Liver (tissue), 9 donors: Measurements from ENCODE around the gene POC1A. TPM values are rescaled to one million over a fixed set of nuclear protein-coding genes. Genes with fewer than 3 reads are reported as not detected.
A peak's percentile ranks its signal among the peaks of the same experiment; 100 is the strongest.

Experiments
- DNase-seq: peaks from one replicate; pipeline ENCODE4 v3.0.0-alpha.2; 2017; ENCODE audit warnings: low spot score
- H3K27ac ChIP-seq, 2 donors: one replicate each; pipeline ENCODE4 v1.7.0; 2013; ENCODE audit warnings: inconsistent platforms in 2 of 2, low read length in 2 of 2, control low read depth in 1 of 2, low read depth in 1 of 2, mild to moderate bottlenecking in 1 of 2
- H3K27me3 ChIP-seq, 4 donors: one replicate each; pipeline versions ENCODE4 v1.6.1 to v1.7.0; 2013; ENCODE audit warnings: low read length in 3 of 4, inconsistent platforms in 1 of 4, mild to moderate bottlenecking in 1 of 4, moderate library complexity in 1 of 4; ENCODE audit not compliant: control insufficient read depth in 4 of 4, insufficient read depth in 4 of 4
- H3K36me3 ChIP-seq, 4 donors: one replicate each; pipeline versions ENCODE4 v1.6.1 to v1.7.0; 2013; ENCODE audit warnings: low read length in 3 of 4, mild to moderate bottlenecking in 3 of 4, low read depth in 1 of 4, moderate library complexity in 1 of 4; ENCODE audit not compliant: control insufficient read depth in 4 of 4, insufficient read depth in 3 of 4
- H3K4me1 ChIP-seq, 4 donors: one replicate each; pipeline versions ENCODE4 v1.6.1 to v1.7.0; 2013; ENCODE audit warnings: low read length in 3 of 4, mild to moderate bottlenecking in 3 of 4, moderate library complexity in 1 of 4; ENCODE audit not compliant: control insufficient read depth in 4 of 4, insufficient read depth in 4 of 4
- H3K4me3 ChIP-seq, 3 donors: one replicate each; pipeline versions ENCODE4 v1.6.1 to v1.7.0; 2013; ENCODE audit warnings: low read length in 3 of 3, control low read depth in 1 of 3, low read depth in 1 of 3, mild to moderate bottlenecking in 1 of 3
- H3K9ac ChIP-seq, 2 donors: one replicate each; pipeline ENCODE4 v1.7.0; 2013; ENCODE audit warnings: low read length in 2 of 2, mild to moderate bottlenecking in 2 of 2, moderate library complexity in 2 of 2, control low read depth in 1 of 2, low read depth in 1 of 2
- H3K9me3 ChIP-seq, 4 donors: one replicate each; pipeline versions ENCODE4 v1.6.1 to v1.7.0; 2013; ENCODE audit warnings: low read length in 3 of 4; ENCODE audit not compliant: control insufficient read depth in 4 of 4
- EGR1 ChIP-seq, 2 donors: IDR thresholded peaks; 2 replicates each; pipeline ENCODE4 v1.6.1; 2016 to 2018; ENCODE audit warnings: antibody characterized with exemption in 2 of 2, low read depth in 2 of 2
- FOXA1 ChIP-seq: IDR thresholded peaks from 2 replicates; pipeline ENCODE4 v1.6.1; 2016; ENCODE audit warnings: antibody characterized with exemption
- FOXA2 ChIP-seq: IDR thresholded peaks from 2 replicates; pipeline ENCODE4 v1.6.1; 2016; ENCODE audit warnings: antibody characterized with exemption
- HNF4A ChIP-seq, 2 donors: conservative IDR thresholded peaks; 2 replicates each; pipeline ENCODE4 v1.6.1; 2016; ENCODE audit warnings: antibody characterized with exemption in 2 of 2, mild to moderate bottlenecking in 2 of 2
- JUND ChIP-seq, 2 donors: IDR thresholded peaks; 2 replicates each; pipeline ENCODE4 v1.6.1; 2016; ENCODE audit warnings: antibody characterized with exemption in 2 of 2
- NR2F2 ChIP-seq: IDR thresholded peaks from 2 replicates; pipeline ENCODE4 v1.6.1; 2016; ENCODE audit warnings: antibody characterized with exemption
- RAD21 ChIP-seq, 2 donors: IDR thresholded peaks; 2 replicates each; pipeline ENCODE4 v1.6.1; 2016; ENCODE audit warnings: antibody characterized with exemption in 2 of 2, mild to moderate bottlenecking in 2 of 2
- TAF1 ChIP-seq: conservative IDR thresholded peaks from 2 replicates; pipeline ENCODE4 v1.6.1; 2016; ENCODE audit warnings: antibody characterized with exemption, mild to moderate bottlenecking
- YY1 ChIP-seq: IDR thresholded peaks from 2 replicates; pipeline ENCODE4 v1.6.1; 2016; ENCODE audit warnings: antibody characterized with exemption, mild to moderate bottlenecking
- WGBS: extraction: QIAGEN DNeasy Blood & Tissue Kit; methylation state at CpG from one replicate; pipeline ENCODE4 v1.1.7; 2013; 5-methylcytosine and 5-hydroxymethylcytosine counted together
- polyA plus RNA-seq, 2 donors: library from polyadenylated mRNA; stranded (reverse) in 1 of 2; unstranded in 1 of 2; fragments of 200-250 nt in 1 of 2; fragments of >200 nt in 1 of 2; fragmentation: Nextera tagmentation in 1 of 2; extraction: Ambion mirVana in 1 of 2; gene quantifications; one replicate each; pipeline versions ENCODE4 v1.2.1 to v1.2.3, GENCODE V29; 2013 to 2015
- total RNA-seq, 2 donors: library from RNA; depleted of rRNA; stranded (reverse); fragments of >200 nt; gene quantifications; one replicate each; pipeline ENCODE4 v1.2.3, GENCODE V29; 2014
- TF ChIP-seq, protein P1 (sequence below): fragments of 150-350 bp; IDR thresholded peaks from 2 replicates; pipeline ENCODE4 v1.5.1; 2017; ENCODE audit warnings: improper control_type of control experiment, low read depth, low read length; ENCODE audit not compliant: missing input control
- TF ChIP-seq, protein P2 (sequence below): IDR thresholded peaks from 2 replicates; pipeline ENCODE4 v1.6.1; 2016; ENCODE audit warnings: antibody characterized with exemption
- TF ChIP-seq, protein P3 (sequence below): IDR thresholded peaks from 2 replicates; pipeline ENCODE4 v1.6.1; 2016; ENCODE audit warnings: antibody characterized with exemption
- TF ChIP-seq, protein P4 (sequence below): IDR thresholded peaks from 2 replicates; pipeline ENCODE4 v1.6.1; 2016; ENCODE audit warnings: antibody characterized with exemption
- donor health status: healthy.
- donor health status: healthy.
- donor health status: healthy.
- donor health status: healthy.
- donor health status: healthy.

Gene POC1A
- total and polyA plus RNA-seq, 4 donors = 1.4 to 12.7 (median 4.8) TPM

DNA sequence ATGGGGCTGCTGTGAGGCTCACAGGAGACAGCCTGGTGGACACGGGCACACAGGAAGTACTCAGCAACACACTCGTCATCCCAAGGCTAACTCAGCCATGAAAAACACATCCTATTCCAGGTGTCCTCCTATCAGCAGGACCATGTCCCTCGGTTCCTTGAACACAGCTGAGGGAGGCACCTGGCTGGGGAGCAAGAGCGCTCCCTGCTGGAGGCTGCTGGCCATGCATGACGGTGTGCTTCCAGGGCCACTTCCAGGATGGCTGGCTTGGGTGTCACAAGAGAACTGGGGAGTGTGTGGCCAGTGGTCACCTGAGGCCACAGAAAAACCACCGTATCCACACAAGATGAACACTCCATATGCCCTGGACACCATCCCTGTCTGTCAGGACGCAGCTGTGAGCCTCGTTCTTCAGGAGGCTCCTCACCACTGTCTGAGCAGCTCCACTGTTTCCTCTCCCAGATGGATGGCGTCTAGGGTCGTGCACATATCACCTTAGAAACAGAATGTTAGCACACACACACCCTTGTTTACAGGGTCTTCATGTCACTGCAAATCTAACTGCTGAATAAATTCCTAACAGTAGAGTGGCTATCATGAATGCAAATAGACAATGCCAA lies 31.0 kb downstream of the POC1A start:
- H3K36me3 ChIP-seq = no peaks in the 10 kb centered on the region
- H3K27me3 ChIP-seq = no peaks in the 10 kb centered on the region
- no peaks in the 10 kb centered on the region for H3K9me3 ChIP-seq
- H3K9ac ChIP-seq = no peak overlapping the region
- 45% methylated on average over 10 of the region's 10 CpGs for WGBS
- no peak overlapping the region for H3K27ac ChIP-seq
- peaks cover 0 to 12% (median 7%) of the 10 kb centered on the region in 4 donors for H3K4me1 ChIP-seq
- TF ChIP-seq EGR1 (IDR thresholded peaks at IDR 0.05; ENCODE audit: low read depth in 2 of 2) (no peak), RAD21 (IDR thresholded peaks at IDR 0.05) (peak; percentile 95 to 99)
- TF ChIP-seq, protein P1, sequence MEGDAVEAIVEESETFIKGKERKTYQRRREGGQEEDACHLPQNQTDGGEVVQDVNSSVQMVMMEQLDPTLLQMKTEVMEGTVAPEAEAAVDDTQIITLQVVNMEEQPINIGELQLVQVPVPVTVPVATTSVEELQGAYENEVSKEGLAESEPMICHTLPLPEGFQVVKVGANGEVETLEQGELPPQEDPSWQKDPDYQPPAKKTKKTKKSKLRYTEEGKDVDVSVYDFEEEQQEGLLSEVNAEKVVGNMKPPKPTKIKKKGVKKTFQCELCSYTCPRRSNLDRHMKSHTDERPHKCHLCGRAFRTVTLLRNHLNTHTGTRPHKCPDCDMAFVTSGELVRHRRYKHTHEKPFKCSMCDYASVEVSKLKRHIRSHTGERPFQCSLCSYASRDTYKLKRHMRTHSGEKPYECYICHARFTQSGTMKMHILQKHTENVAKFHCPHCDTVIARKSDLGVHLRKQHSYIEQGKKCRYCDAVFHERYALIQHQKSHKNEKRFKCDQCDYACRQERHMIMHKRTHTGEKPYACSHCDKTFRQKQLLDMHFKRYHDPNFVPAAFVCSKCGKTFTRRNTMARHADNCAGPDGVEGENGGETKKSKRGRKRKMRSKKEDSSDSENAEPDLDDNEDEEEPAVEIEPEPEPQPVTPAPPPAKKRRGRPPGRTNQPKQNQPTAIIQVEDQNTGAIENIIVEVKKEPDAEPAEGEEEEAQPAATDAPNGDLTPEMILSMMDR = peak; percentile 93
- DNase-seq = peak; percentile 85
- no peak overlapping the region for H3K4me3 ChIP-seq

DNA sequence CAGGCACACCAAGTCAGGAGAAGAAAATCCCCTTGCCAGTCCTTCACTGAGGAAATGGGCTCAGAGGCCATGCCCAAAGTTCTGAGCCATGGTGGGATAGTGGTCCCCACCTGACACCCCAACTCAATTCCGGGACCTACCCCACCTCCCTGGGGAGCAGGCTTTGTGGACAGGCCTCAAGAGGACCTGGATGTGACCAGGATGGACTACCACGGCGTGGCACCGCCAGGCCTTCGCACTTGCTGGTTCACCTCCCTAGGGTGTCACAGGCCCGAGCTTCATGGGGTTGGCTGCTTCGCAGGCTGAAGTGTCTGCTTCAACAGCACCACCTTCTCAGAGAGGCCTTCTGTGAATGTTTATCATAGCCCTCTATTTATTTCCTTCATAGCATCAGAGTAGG lies 31.7 kb downstream of the POC1A start:
- H3K4me1 ChIP-seq = peaks cover 0 to 12% (median 7%) of the 10 kb centered on the region in 4 donors
- TF ChIP-seq FOXA2 (no peak), TAF1 (no peak), YY1 (no peak), RAD21 (IDR thresholded peaks at IDR 0.05) (no peak), NR2F2 (no peak), HNF4A (conservative IDR thresholded peaks at IDR 0.05) (no peak), JUND (IDR thresholded peaks at IDR 0.05) (no peak), EGR1 (IDR thresholded peaks at IDR 0.05; ENCODE audit: low read depth in 2 of 2) (no peak), FOXA1 (no peak)
- TF ChIP-seq, protein P1 = no peak
- TF ChIP-seq, protein P2, sequence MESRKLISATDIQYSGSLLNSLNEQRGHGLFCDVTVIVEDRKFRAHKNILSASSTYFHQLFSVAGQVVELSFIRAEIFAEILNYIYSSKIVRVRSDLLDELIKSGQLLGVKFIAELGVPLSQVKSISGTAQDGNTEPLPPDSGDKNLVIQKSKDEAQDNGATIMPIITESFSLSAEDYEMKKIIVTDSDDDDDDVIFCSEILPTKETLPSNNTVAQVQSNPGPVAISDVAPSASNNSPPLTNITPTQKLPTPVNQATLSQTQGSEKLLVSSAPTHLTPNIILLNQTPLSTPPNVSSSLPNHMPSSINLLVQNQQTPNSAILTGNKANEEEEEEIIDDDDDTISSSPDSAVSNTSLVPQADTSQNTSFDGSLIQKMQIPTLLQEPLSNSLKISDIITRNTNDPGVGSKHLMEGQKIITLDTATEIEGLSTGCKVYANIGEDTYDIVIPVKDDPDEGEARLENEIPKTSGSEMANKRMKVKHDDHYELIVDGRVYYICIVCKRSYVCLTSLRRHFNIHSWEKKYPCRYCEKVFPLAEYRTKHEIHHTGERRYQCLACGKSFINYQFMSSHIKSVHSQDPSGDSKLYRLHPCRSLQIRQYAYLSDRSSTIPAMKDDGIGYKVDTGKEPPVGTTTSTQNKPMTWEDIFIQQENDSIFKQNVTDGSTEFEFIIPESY = no peak
- TF ChIP-seq, protein P3, sequence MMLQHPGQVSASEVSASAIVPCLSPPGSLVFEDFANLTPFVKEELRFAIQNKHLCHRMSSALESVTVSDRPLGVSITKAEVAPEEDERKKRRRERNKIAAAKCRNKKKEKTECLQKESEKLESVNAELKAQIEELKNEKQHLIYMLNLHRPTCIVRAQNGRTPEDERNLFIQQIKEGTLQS = no peak
- TF ChIP-seq, protein P4, sequence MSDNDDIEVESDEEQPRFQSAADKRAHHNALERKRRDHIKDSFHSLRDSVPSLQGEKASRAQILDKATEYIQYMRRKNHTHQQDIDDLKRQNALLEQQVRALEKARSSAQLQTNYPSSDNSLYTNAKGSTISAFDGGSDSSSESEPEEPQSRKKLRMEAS = no peak
- H3K36me3 ChIP-seq = no peaks in the 10 kb centered on the region
- no peaks in the 10 kb centered on the region for H3K27me3 ChIP-seq
- no peak overlapping the region for H3K4me3 ChIP-seq
- DNase-seq = no peak
- no peaks in the 10 kb centered on the region for H3K9me3 ChIP-seq
- WGBS = 98% methylated on average over 7 of the region's 7 CpGs
- H3K27ac ChIP-seq = peak overlapping the region in 1 of 2 donors; percentile 6
- no peak overlapping the region for H3K9ac ChIP-seq
